WTC11 (cell line): ENCODE measurements around the gene CAMK2D. TPM values are rescaled to one million over a fixed set of nuclear protein-coding genes. Genes with fewer than 3 reads are reported as not detected.

Experiments used
- ATAC-seq: fragments of 200-7000 bp; cut with Tn5 transposase; 2 replicates; pipeline ENCODE4 v1.10.0; 2021; ENCODE audit warnings: mild to moderate bottlenecking, moderate library complexity
- CTCF ChIA-PET: fragments of 300-600 bp; sonication (Branson Sonifier 250); formaldehyde crosslinking; loops from one replicate; lab custom pipeline; 2021; ENCODE audit warnings: antibody characterized with exemption; lab: Charles Lee
- POLR2A ChIA-PET: fragments of 350-600 bp; sonication (Branson Sonifier 250); formaldehyde crosslinking; loops from one replicate; lab custom pipeline; 2021; ENCODE audit warnings: antibody characterized with exemption; lab: Charles Lee
- DNase-seq: peaks from one replicate; pipeline ENCODE4 v3.0.0; 2021; ENCODE audit warnings: low spot score
- H3K27ac Mint-ChIP-seq: 2 replicates; pipeline ENCODE4 v1.8.0; 2021; ENCODE audit warnings: mixed read lengths
- H3K27me3 Mint-ChIP-seq: 2 replicates; pipeline ENCODE4 v1.8.0; 2021; ENCODE audit warnings: low read depth, mild to moderate bottlenecking, moderate library complexity, mixed read lengths
- H3K36me3 Mint-ChIP-seq: 2 replicates; pipeline ENCODE4 v1.8.0; 2021; ENCODE audit warnings: mixed read lengths
- H3K4me1 Mint-ChIP-seq: 2 replicates; pipeline ENCODE4 v1.8.0; 2022; ENCODE audit warnings: mixed read lengths
- H3K4me3 Mint-ChIP-seq: 2 replicates; pipeline ENCODE4 v1.8.0; 2021; ENCODE audit warnings: mild to moderate bottlenecking, moderate library complexity, mixed read lengths
- H3K9me3 Mint-ChIP-seq: 2 replicates; pipeline ENCODE4 v1.8.0; 2021; ENCODE audit warnings: mixed read lengths
- CBFB ChIP-seq: sonication (generic); formaldehyde crosslinking; IDR thresholded peaks from 2 replicates; pipeline ENCODE4 v1.8.1; 2022; ENCODE audit warnings: mild to moderate bottlenecking, low read depth, missing genetic modification reagents
- CTCF ChIP-seq: fragments of 200-600 bp; IDR thresholded peaks from 2 replicates; pipeline ENCODE4 v1.8.0; 2022; ENCODE audit warnings: antibody characterized with exemption
- E2F4 ChIP-seq: sonication (generic); formaldehyde crosslinking; IDR thresholded peaks from 2 replicates; pipeline ENCODE4 v1.8.1; 2022; ENCODE audit warnings: low read depth, mild to moderate bottlenecking, moderate library complexity, missing genetic modification reagents, borderline replicate concordance
- ELF4 ChIP-seq: sonication (generic); formaldehyde crosslinking; IDR thresholded peaks from 2 replicates; pipeline ENCODE4 v1.8.1; 2022; ENCODE audit warnings: low read depth, mild to moderate bottlenecking, moderate library complexity, missing genetic modification reagents
- ERG ChIP-seq: fragments of 250-450 bp; sonication (Bioruptor Pico); IDR thresholded peaks from 2 replicates; pipeline ENCODE4 v1.8.0; 2021; ENCODE audit warnings: mild to moderate bottlenecking
- FOXP1 ChIP-seq: sonication (generic); formaldehyde crosslinking; IDR thresholded peaks from 2 replicates; pipeline ENCODE4 v1.8.0; 2022; ENCODE audit warnings: missing genetic modification reagents, mild to moderate bottlenecking, moderate library complexity, borderline replicate concordance
- GTF2I ChIP-seq: fragments of 250-450 bp; sonication (Bioruptor Pico); conservative IDR thresholded peaks from 2 replicates; pipeline ENCODE4 v1.4.0; 2021; ENCODE audit warnings: mild to moderate bottlenecking
- JAZF1 ChIP-seq: fragments of 250-450 bp; sonication (Bioruptor Pico); IDR thresholded peaks from 2 replicates; pipeline ENCODE4 v1.9.0; 2021; ENCODE audit warnings: moderate library complexity, mild to moderate bottlenecking, inconsistent platforms
- MLX ChIP-seq: sonication (generic); formaldehyde crosslinking; IDR thresholded peaks from 2 replicates; pipeline ENCODE4 v1.8.1; 2023; ENCODE audit warnings: mild to moderate bottlenecking, missing genetic modification reagents, moderate library complexity
- NFE2L1 ChIP-seq: sonication (generic); formaldehyde crosslinking; IDR thresholded peaks from 2 replicates; pipeline ENCODE4 v1.8.1; 2023; ENCODE audit warnings: missing genetic modification reagents
- PRRX2 ChIP-seq: fragments of 250-450 bp; sonication (Bioruptor Pico); IDR thresholded peaks from 2 replicates; pipeline ENCODE4 v1.8.0; 2021; ENCODE audit warnings: mild to moderate bottlenecking
- TEAD4 ChIP-seq: sonication (generic); formaldehyde crosslinking; IDR thresholded peaks from 2 replicates; pipeline ENCODE4 v1.8.0; 2022; ENCODE audit warnings: mild to moderate bottlenecking, missing genetic modification reagents
- ZNF138 ChIP-seq: sonication (generic); formaldehyde crosslinking; conservative IDR thresholded peaks from 2 replicates; pipeline ENCODE4 v1.8.1; 2022; ENCODE audit warnings: mild to moderate bottlenecking, moderate library complexity, missing genetic modification reagents
- ZNF232 ChIP-seq: sonication (generic); formaldehyde crosslinking; IDR thresholded peaks from 2 replicates; pipeline ENCODE4 v1.8.0; 2022; ENCODE audit warnings: mild to moderate bottlenecking, missing genetic modification reagents
- ZNF532 ChIP-seq: fragments of 250-450 bp; sonication (Bioruptor Pico); IDR thresholded peaks from 2 replicates; pipeline ENCODE4 v1.9.0; 2021; ENCODE audit warnings: mild to moderate bottlenecking, borderline replicate concordance
- ZNF671 ChIP-seq: fragments of 250-450 bp; sonication (Bioruptor Pico); IDR thresholded peaks from 2 replicates; pipeline ENCODE4 v1.8.0; 2021; ENCODE audit warnings: mild to moderate bottlenecking
- total RNA-seq: library from RNA; stranded (reverse); gene quantifications from 3 replicates; pipeline ENCODE4 v1.2.3, GENCODE V29; 2021
- TF ChIP-seq, protein P1 (sequence below): sonication (generic); formaldehyde crosslinking; IDR thresholded peaks from 2 replicates; pipeline ENCODE4 v1.8.1; 2023; ENCODE audit warnings: mild to moderate bottlenecking, missing genetic modification reagents, borderline replicate concordance

CAMK2D gene
- total RNA-seq, 1 experiment from 2014 or later = 16.5 TPM

DNA sequence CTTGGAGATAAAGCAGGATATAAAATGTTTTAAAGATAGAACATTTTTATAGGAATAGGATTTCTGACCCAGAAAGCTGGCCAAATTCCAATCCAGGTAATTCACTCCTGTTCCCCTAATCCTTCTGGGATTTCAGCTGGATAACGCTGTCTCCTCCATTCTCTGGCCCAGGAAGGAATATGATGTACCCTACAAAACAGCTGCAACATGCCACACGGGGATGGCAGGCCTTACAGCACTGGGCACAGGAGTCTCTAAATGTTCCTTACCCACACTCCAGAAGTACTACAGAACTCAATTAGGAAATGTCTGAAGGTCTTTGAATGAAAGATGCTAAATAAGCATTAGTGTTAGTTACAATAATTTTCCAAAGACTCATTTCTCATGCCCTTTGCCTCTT, 15.8 kb downstream of the CAMK2D start (continued):
- TF ChIP-seq ZNF671 (CRISPR knock-in tag) (no peak), MLX (CRISPR knock-in tag) (no peak), FOXP1 (CRISPR knock-in tag) (no peak), ERG (CRISPR knock-in tag) (no peak), TEAD4 (no peak), PRRX2 (no peak)

DNA sequence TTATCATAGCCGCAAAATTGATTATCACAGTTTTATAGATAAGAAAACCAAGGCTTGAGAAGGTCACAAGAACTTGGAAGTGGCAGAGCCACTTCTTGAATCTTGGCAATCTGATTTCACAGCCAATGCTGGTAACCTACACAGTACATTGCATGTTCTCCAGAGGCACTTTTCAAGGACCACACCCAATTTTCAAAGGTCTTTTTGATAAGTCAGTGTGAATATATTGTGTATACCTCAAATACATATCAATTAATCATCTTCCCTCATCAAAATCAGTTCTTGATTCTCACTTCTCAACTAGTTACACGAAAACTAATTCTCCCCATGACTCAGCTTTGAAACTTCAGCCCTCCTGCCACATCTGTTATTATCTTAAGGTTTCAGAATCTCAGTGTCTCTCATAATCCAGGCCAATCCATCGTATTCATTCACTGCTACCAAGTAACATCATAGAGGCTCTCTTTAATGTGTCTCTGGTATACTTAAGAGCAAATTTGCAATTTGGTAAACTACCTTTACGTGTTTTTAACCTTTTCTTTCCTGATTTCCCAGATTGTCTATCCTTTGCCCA, 16.8 kb downstream of the CAMK2D start:
- Mint-ChIP-seq H3K4me1 (peaks cover 7% of the 10 kb centered on the region; the same call in 1 of the 2 replicates), H3K27ac (no peak overlapping the region), H3K9me3 (no peaks in the 10 kb centered on the region), H3K36me3 (no peaks in the 10 kb centered on the region), H3K4me3 (no peak overlapping the region)
- DNase-seq (no peak), ATAC-seq (no peak)
- CTCF ChIA-PET = no interaction called here
- POLR2A ChIA-PET = no interaction called here
- TF ChIP-seq JAZF1 (CRISPR knock-in tag) (no peak), CTCF (no peak), ZNF138 (no peak), ELF4 (CRISPR knock-in tag) (no peak), ZNF532 (CRISPR knock-in tag) (no peak), E2F4 (CRISPR knock-in tag) (no peak), GTF2I (CRISPR knock-in tag) (no peak), ZNF232 (no peak)
- TF ChIP-seq, all 79 proteins: peak for 0
- no peaks in the 10 kb centered on the region for H3K27me3 Mint-ChIP-seq

GRCh38 chr4:113743690-113744089, 17.8 kb downstream of the CAMK2D start:
- H3K27ac Mint-ChIP-seq = no peak overlapping the region
- no peak overlapping the region for H3K4me3 Mint-ChIP-seq
- ChIA-PET CTCF (interaction anchor here (1.3 kb wide), 1 partner anchor 196 kb away, joined by 3 read pairs; no protein-coding TSS in a partner anchor), POLR2A (no interaction called here)
- no peaks in the 10 kb centered on the region for H3K36me3 Mint-ChIP-seq
- DNase-seq (no peak), ATAC-seq (no peak)
- no peaks in the 10 kb centered on the region for H3K9me3 Mint-ChIP-seq
- peaks cover 16% of the 10 kb centered on the region for H3K4me1 Mint-ChIP-seq
- H3K27me3 Mint-ChIP-seq = no peaks in the 10 kb centered on the region
- TF ChIP-seq, protein P1, sequence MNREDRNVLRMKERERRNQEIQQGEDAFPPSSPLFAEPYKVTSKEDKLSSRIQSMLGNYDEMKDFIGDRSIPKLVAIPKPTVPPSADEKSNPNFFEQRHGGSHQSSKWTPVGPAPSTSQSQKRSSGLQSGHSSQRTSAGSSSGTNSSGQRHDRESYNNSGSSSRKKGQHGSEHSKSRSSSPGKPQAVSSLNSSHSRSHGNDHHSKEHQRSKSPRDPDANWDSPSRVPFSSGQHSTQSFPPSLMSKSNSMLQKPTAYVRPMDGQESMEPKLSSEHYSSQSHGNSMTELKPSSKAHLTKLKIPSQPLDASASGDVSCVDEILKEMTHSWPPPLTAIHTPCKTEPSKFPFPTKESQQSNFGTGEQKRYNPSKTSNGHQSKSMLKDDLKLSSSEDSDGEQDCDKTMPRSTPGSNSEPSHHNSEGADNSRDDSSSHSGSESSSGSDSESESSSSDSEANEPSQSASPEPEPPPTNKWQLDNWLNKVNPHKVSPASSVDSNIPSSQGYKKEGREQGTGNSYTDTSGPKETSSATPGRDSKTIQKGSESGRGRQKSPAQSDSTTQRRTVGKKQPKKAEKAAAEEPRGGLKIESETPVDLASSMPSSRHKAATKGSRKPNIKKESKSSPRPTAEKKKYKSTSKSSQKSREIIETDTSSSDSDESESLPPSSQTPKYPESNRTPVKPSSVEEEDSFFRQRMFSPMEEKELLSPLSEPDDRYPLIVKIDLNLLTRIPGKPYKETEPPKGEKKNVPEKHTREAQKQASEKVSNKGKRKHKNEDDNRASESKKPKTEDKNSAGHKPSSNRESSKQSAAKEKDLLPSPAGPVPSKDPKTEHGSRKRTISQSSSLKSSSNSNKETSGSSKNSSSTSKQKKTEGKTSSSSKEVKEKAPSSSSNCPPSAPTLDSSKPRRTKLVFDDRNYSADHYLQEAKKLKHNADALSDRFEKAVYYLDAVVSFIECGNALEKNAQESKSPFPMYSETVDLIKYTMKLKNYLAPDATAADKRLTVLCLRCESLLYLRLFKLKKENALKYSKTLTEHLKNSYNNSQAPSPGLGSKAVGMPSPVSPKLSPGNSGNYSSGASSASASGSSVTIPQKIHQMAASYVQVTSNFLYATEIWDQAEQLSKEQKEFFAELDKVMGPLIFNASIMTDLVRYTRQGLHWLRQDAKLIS = no peak
- TF ChIP-seq CBFB (CRISPR knock-in tag) = no peak
- TF ChIP-seq E2F4 (CRISPR knock-in tag) = no peak
- no peak for TF ChIP-seq ERG (CRISPR knock-in tag)
- TF ChIP-seq NFE2L1 (CRISPR knock-in tag) = no peak
